ENCODE results near the gene TSSK3. TPM values are rescaled to one million over a fixed set of nuclear protein-coding genes. Genes with fewer than 3 reads are reported as not detected.

TSSK3 gene
- total RNA-seq, 1 donor: 0.86 TPM

DNA sequence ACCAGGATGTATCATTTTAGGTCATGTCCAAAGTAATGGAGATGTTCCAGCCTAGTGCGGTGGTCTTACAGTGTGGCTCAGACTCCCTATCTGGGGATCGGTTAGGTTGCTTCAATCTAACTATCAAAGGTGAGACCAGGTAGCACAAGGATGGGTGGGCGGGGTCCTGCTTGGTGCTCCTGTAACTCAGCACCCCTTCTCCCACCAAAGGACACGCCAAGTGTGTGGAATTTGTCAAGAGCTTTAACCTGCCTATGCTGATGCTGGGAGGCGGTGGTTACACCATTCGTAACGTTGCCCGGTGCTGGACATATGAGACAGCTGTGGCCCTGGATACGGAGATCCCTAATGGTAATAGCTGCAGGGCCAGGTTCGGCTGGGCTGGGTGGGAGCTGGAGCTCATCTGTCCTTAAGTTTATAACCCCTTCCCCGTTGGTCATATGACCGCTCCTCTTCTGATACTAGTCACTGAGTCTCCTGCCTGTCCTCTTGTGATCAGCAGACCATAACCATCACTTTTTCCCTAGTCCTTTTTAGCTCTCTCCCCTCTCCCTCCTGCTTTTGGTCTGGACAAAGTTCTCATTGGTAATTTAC lies 31.7 kb upstream of the TSSK3 start:
- TF ChIP-seq, protein P1, sequence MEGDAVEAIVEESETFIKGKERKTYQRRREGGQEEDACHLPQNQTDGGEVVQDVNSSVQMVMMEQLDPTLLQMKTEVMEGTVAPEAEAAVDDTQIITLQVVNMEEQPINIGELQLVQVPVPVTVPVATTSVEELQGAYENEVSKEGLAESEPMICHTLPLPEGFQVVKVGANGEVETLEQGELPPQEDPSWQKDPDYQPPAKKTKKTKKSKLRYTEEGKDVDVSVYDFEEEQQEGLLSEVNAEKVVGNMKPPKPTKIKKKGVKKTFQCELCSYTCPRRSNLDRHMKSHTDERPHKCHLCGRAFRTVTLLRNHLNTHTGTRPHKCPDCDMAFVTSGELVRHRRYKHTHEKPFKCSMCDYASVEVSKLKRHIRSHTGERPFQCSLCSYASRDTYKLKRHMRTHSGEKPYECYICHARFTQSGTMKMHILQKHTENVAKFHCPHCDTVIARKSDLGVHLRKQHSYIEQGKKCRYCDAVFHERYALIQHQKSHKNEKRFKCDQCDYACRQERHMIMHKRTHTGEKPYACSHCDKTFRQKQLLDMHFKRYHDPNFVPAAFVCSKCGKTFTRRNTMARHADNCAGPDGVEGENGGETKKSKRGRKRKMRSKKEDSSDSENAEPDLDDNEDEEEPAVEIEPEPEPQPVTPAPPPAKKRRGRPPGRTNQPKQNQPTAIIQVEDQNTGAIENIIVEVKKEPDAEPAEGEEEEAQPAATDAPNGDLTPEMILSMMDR (IDR thresholded peaks at IDR 0.05; ENCODE audit: insufficient read depth, low read depth, low read length): no peak
- no peak overlapping the region for H3K4me3 ChIP-seq (ENCODE audit: low read depth, low read length)
- DNase-seq (ENCODE audit: low read depth): no peak

DNA sequence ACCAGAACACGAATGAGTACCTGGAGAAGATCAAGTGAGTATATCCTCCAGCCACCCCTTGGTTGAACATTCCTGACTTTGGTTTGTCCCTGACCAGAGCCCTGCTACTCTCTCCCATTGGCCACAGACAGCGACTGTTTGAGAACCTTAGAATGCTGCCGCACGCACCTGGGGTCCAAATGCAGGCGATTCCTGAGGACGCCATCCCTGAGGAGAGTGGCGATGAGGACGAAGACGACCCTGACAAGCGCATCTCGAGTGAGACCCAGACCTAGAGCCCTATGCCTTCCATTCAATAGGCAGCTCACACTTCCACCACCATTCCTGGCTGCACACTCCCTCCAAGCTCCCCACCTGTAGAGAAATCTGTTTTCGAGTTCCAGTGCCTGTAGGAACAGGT lies 30.8 kb upstream of the TSSK3 start:
- no peak overlapping the region for H3K4me3 ChIP-seq (ENCODE audit: low read depth, low read length)
- TF ChIP-seq, protein P1 (IDR thresholded peaks at IDR 0.05; ENCODE audit: insufficient read depth, low read depth, low read length): no peak
- no peak for DNase-seq (ENCODE audit: low read depth)

DNA sequence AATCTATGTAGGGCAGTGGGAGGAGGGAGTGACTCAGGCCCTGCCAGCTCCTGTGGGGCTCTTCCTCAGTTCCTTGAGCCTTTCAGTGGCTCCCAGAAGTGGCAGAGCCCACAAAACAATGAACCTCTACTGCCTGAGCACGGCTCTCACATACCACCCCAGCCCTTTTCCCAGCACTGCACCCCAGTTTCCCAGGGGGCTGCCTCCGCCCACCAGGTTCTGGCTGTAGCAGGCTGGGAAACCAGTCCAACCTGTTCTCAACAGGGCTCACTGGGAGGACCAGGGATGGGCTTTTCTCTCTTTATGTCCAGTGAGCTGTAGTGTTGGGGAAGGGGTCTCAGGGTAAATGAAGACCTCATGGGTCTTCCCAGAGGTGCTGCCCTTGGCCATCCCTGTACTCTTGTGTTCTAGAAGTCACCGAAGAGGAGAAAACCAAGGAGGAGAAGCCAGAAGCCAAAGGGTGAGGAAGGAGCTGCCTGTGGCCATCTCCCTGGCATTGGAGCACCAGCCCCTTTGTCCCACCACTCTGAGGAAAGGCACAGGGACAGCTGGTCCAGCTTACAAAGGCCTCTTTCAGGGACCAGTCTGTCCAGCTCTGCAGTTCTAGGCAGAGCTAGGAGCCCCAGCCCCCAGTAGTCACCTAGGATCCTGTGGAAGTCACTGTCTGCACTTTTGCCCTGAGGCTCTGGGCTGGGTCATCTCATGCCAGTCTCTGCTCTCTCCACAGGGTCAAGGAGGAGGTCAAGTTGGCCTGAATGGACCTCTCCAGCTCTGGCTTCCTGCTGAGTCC lies 29.9 kb upstream of the TSSK3 start:
- no peak overlapping the region for H3K4me3 ChIP-seq (ENCODE audit: low read depth, low read length)
- TF ChIP-seq, protein P1 (IDR thresholded peaks at IDR 0.05; ENCODE audit: insufficient read depth, low read depth, low read length): no peak
- no peak for DNase-seq (ENCODE audit: low read depth)

DNA sequence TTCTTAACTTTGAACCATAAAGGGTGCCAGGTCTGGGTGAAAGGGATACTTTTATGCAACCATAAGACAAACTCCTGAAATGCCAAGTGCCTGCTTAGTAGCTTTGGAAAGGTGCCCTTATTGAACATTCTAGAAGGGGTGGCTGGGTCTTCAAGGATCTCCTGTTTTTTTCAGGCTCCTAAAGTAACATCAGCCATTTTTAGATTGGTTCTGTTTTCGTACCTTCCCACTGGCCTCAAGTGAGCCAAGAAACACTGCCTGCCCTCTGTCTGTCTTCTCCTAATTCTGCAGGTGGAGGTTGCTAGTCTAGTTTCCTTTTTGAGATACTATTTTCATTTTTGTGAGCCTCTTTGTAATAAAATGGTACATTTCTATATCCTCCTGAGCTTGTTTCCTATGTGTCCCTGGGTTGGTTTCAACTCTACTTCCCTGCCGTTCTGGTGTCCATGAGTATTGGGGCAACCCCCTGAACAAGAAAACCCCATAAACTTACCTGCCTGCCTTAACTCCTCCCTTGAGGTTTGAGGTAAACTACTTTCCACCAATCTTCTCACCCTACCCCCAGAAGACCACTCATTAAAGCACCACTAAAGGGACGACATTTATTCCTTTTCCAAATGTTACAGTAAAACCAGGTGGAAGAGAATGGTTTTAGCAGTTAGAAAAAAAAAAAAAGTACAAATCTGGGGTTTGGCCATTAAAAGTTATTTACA lies 28.9 kb upstream of the TSSK3 start:
- TF ChIP-seq, protein P1 (IDR thresholded peaks at IDR 0.05; ENCODE audit: insufficient read depth, low read depth, low read length): no peak
- DNase-seq (ENCODE audit: low read depth): no peak
- no peak overlapping the region for H3K4me3 ChIP-seq (ENCODE audit: low read depth, low read length)

DNA sequence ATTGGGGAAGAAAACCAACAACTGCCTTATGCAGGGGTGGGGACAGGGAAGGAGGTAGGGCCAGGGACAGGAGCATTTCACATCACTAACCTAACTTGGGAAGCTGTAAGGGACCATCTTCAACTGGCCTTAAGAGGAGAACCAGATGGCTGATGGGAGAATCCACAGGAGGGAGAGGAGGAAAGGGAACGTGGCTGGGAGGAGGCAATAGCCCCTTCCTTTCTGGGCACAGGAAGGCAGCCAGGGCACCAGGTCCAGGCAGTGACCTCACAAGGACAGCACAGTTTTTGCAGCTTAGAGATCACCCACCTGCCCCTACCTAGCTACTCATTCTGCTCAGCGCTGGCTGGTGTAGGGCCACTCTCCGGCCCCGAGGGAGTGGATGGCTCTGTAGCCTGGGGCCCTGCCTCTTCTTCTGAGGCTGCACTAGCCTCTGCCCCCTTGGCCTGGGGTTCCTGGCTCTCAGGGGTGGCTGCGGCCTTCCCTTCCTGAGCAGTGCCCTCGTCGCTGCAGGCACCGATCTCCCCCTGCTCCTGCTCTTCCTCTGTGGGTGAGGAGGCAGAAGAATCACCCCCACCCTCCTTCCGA lies 28.0 kb upstream of the TSSK3 start:
- DNase-seq (ENCODE audit: low read depth): no peak
- TF ChIP-seq, protein P1 (IDR thresholded peaks at IDR 0.05; ENCODE audit: insufficient read depth, low read depth, low read length): no peak

DNA sequence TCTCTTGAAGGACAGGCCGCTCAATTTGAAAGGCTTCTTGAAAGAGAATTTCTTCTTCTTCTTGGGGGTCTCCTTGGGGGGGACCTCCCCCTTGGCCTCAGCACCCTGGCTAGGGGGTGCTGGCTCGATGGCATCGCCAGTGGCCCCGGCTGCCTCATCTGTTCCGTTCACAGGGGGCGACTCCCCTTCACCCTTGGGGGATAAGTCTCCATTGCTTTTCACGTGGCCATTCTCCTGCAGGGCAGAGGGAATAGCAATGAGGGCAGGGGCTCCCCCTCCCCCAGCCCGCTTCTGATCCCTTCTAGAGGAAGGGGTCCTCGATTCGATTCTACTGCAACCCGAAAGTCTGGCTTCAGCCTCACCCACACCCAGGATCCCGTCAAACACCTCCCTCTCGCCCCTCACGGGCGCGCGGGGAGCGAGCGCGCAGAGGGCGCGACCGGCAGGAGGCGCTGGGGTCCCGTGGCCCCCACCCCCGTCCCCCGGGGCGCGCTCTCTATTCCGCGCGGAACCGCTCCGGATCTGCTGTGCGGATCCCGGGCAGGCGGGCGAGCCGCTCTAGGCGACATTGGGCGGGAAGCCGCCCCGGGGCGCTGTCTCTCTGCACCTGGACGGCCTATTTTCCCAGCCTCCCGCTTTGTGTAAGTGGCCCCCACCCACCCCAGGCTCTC lies 27.3 kb upstream of the TSSK3 start:
- peak; percentile 45 for DNase-seq (ENCODE audit: low read depth)
- TF ChIP-seq, protein P1 (IDR thresholded peaks at IDR 0.05; ENCODE audit: insufficient read depth, low read depth, low read length): peak; percentile 74
- peak overlapping the region; percentile 72 for H3K4me3 ChIP-seq (ENCODE audit: low read depth, low read length)

More for the DNA sequence above, 28.0 kb upstream of the TSSK3 start:
- peak overlapping the region; percentile 72 for H3K4me3 ChIP-seq (ENCODE audit: low read depth, low read length)
